ENCODE measurements around the gene GMDS. TPM values are rescaled to one million over a fixed set of nuclear protein-coding genes. Genes with fewer than 3 reads are reported as not detected.

The GMDS gene
- total and polyA plus RNA-seq, 2 of the 8 experiments (the other 6 are each of a cell fraction or from before 2014, with no cell fraction given) = 16.8 to 50.0 TPM

DNA sequence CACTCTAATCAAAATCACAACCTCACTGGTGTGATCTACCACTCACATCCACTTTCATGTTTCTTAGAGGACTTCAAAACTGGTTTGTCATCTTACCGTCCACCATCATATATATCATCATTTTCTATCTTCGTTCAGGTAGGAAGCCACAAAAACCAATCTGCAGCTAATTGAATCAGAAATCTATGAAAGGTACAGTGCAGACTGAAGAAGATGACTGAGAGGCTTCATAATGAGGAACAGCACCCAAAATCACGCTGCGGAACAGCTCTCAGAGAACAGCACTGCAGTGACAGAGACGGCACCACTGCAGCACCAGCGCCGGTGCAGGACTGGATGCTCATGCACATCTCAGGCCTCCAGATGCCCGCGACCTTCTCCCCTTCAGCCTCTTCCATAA is 13.0 kb downstream of the GMDS start:
- Histone ChIP-seq H3K56ac (replicated peaks; ENCODE audit: insufficient read length, low read depth, low read length) (no peak overlapping the region), H3K79me1 (ENCODE audit: low read depth, low read length) (peaks cover 13% of the 10 kb centered on the region), H3K4me2 (ENCODE audit: insufficient read depth in 1 of 2, low read depth in 2 of 2, low read length in 2 of 2) (no peak overlapping the region), H2AK5ac (ENCODE audit: low read depth, low read length) (no peak overlapping the region), H2AFZ (ENCODE audit: low read length) (no peak overlapping the region), H3K4me1 (replicated peaks in 1 of 4; ENCODE audit: control insufficient read depth in 3 of 4, insufficient read depth in 4 of 4, low read length in 3 of 4) (peaks cover 3 to 14% (median 5%) of the 10 kb centered on the region in 4 experiments; a peak in 5 of 7 replicates), H3K9ac (replicated peaks in 1 of 4; ENCODE audit: extremely low read depth in 1 of 4, low read depth in 3 of 4, low read length in 3 of 4) (no peak overlapping the region), H4K8ac (ENCODE audit: extremely low read depth, insufficient read depth, low read length) (no peak overlapping the region), H3K23ac (ENCODE audit: insufficient read length) (no peak overlapping the region), H3K9me3 (ENCODE audit: insufficient read depth in 2 of 2, low read depth in 1 of 2, low read length in 1 of 2) (no peaks in the 10 kb centered on the region), H3K4ac (replicated peaks; ENCODE audit: insufficient read length, low read depth, low read length) (no peak overlapping the region), H3K23me2 (ENCODE audit: low read depth, low read length) (no peaks in the 10 kb centered on the region), H3K79me2 (ENCODE audit: control insufficient read depth in 1 of 2, insufficient read depth in 2 of 2, low read length in 2 of 2) (peaks cover 0 to 58% of the 10 kb centered on the region in 2 experiments; a peak in 2 of 4 replicates), H4K5ac (ENCODE audit: insufficient read length, low read depth, low read length) (no peak overlapping the region), H3K27me3 (replicated peaks in 1 of 4; ENCODE audit: control insufficient read depth in 3 of 4, extremely low read depth in 1 of 4, insufficient read depth in 3 of 4, low read length in 3 of 4) (no peaks in the 10 kb centered on the region), H2BK20ac (ENCODE audit: low read length) (no peak overlapping the region), H3K14ac (ENCODE audit: insufficient read length) (no peak overlapping the region), H2BK120ac (replicated peaks; ENCODE audit: low read depth, low read length) (no peak overlapping the region), H3K4me3 (ENCODE audit: extremely low read depth in 1 of 4, insufficient read depth in 2 of 4, low read depth in 3 of 4, low read length in 4 of 4) (no peak overlapping the region), H2BK5ac (ENCODE audit: low read depth, low read length) (no peak overlapping the region), H3K18ac (ENCODE audit: extremely low read depth, low read length) (no peak overlapping the region), H4K91ac (replicated peaks; ENCODE audit: insufficient read length, low read length) (no peak overlapping the region), H3K27ac (ENCODE audit: low read depth, low read length) (no peak overlapping the region; the same call in 1 of the 2 replicates), H3K36me3 (ENCODE audit: control insufficient read depth in 2 of 4, insufficient read depth in 4 of 4, low read length in 3 of 4) (no peaks in the 10 kb centered on the region), H2BK12ac (ENCODE audit: low read depth, low read length) (no peak overlapping the region), H2BK15ac (ENCODE audit: low read length) (no peak overlapping the region), H4K20me1 (replicated peaks in 1 of 2; ENCODE audit: control insufficient read depth in 1 of 2, insufficient read depth in 2 of 2, low read length in 2 of 2) (no peaks in the 10 kb centered on the region)
- no peak for TF ChIP-seq TAF1 (IDR thresholded peaks at IDR 0.05; ENCODE audit: low read depth, low read length)
- TF ChIP-seq CEBPB (IDR thresholded peaks at IDR 0.05; ENCODE audit: low read depth, low read length) = no peak
- TF ChIP-seq RAD21 (IDR thresholded peaks at IDR 0.05 in 1 of 2, conservative IDR thresholded peaks at IDR 0.05 in 1 of 2; ENCODE audit: low read depth in 2 of 2, low read length in 2 of 2) = no peak
- TF ChIP-seq GABPA (IDR thresholded peaks at IDR 0.05; ENCODE audit: borderline replicate concordance, insufficient read depth, low read length) = no peak
- TF ChIP-seq BRCA1 (IDR thresholded peaks at IDR 0.05; ENCODE audit: low read depth, low read length) = no peak
- no peak for TF ChIP-seq EZH2 (IDR thresholded peaks at IDR 0.05; ENCODE audit: low read depth, low read length, severe bottlenecking)
- TF ChIP-seq GTF2F1 (IDR thresholded peaks at IDR 0.05; ENCODE audit: borderline replicate concordance, low read depth, low read length) = no peak
- TF ChIP-seq RXRA (IDR thresholded peaks at IDR 0.05; ENCODE audit: insufficient read depth, low read depth, low read length) = no peak
- TF ChIP-seq CHD1 (IDR thresholded peaks at IDR 0.05; ENCODE audit: low read depth, low read length) = no peak
- no peak for TF ChIP-seq USF2 (IDR thresholded peaks at IDR 0.05; ENCODE audit: low read length)
- FAIRE-seq (no peak), DNase-seq (ENCODE audit: low read depth in 1 of 2, low spot score in 2 of 2) (no peak)
- POLR2A ChIA-PET (ENCODE audit: partially characterized antibody) = no interaction called here
- CTCF ChIA-PET (ENCODE audit: partially characterized antibody) = interaction anchor here (0.5 to 0.8 kb wide), 3 partner anchors 9 to 1723 kb away, joined by 3 to 5 read pairs (median 5); no protein-coding TSS in a partner anchor
- 93% methylated on average over 9 of the region's 9 CpGs; no CpG with 5 or more reads in 1 of the 2 experiments for WGBS, 2 experiments (ENCODE audit: extremely low coverage in 1 of 2, insufficient coverage in 1 of 2, insufficient read length in 1 of 2, insufficient replicate concordance in 2 of 2, low coverage in 1 of 2, low lambda C conversion rate in 2 of 2, missing lambda C conversion rate in 1 of 2)
